ENCODE measurements around the gene ITPK1. TPM values are rescaled to one million over a fixed set of nuclear protein-coding genes. Genes with fewer than 3 reads are reported as not detected.

ITPK1 gene
- total and polyA plus RNA-seq, 10 of the 15 experiments (the other 5 are each of a cell fraction or from before 2014, with no cell fraction given): 1.3 to 73.2 (median 27.0) TPM

- no peak overlapping the region for H3K9ac ChIP-seq (ENCODE audit: control insufficient read depth, insufficient read depth, low read length)
- intact Hi-C loops (cut with micrococcal nuclease; ENCODE audit: unreplicated experiment) (no loop called here), in situ Hi-C loops (cut with MboI) (no loop called here)
- DNase-seq (ENCODE audit: low read depth, low spot score) (no peak), FAIRE-seq (no peak), ATAC-seq (no peak)
- H3K4me3 ChIP-seq: no peak overlapping the region
- no peak overlapping the region for H3K27ac ChIP-seq (ENCODE audit: control insufficient read depth, insufficient read depth)
- no peak for TF ChIP-seq ZBTB33 (IDR thresholded peaks at IDR 0.05)
- TF ChIP-seq ZZZ3 (IDR thresholded peaks at IDR 0.05; ENCODE audit: control insufficient read depth, insufficient read length, low read depth): no peak
- TF ChIP-seq SMC3 (IDR thresholded peaks at IDR 0.05; ENCODE audit: borderline replicate concordance, low read length): no peak
- TF ChIP-seq CREM (IDR thresholded peaks at IDR 0.05; ENCODE audit: low read depth): no peak
- no peak overlapping the region for H2AFZ ChIP-seq (ENCODE audit: control insufficient read depth, low read depth, low read length)
- H3K4me1 ChIP-seq (ENCODE audit: control insufficient read depth, insufficient read depth, low read length): no peaks in the 10 kb centered on the region
- H3K36me3 ChIP-seq (ENCODE audit: control insufficient read depth in 2 of 2, insufficient read depth in 2 of 2, low read length in 1 of 2): no peaks in the 10 kb centered on the region; a peak in 1 of 4 replicates
- RAD21 ChIA-PET (ENCODE audit: unreplicated experiment): interaction anchor here (1.3 to 12.3 kb wide), 2 partner anchors 29 to 191 kb away, joined by 3 to 163 read pairs; partner anchors contain the start of gene ITPK1
- CTCF ChIA-PET: interaction anchor here (1.4 to 6.4 kb wide), 3 partner anchors 17 to 29 kb away, joined by 6 to 91 read pairs (median 8); no protein-coding TSS in a partner anchor
- POLR2A ChIA-PET: no interaction called here
- H3K79me2 ChIP-seq (ENCODE audit: control insufficient read depth, insufficient read depth, low read length): no peaks in the 10 kb centered on the region
- no TSS peak for BruUV-seq (replicated peaks)
- no peaks in the 10 kb centered on the region for H3K27me3 ChIP-seq (replicated peaks in 1 of 2; ENCODE audit: control insufficient read depth in 2 of 2, insufficient read depth in 2 of 2, low read length in 1 of 2)
- no peaks in the 10 kb centered on the region for H3K9me3 ChIP-seq (replicated peaks; ENCODE audit: control insufficient read depth, insufficient read depth, low read length)
- no peak overlapping the region for H3K4me2 ChIP-seq (ENCODE audit: control insufficient read depth, insufficient read depth)
- no peaks in the 10 kb centered on the region for H4K20me1 ChIP-seq (ENCODE audit: control insufficient read depth, insufficient read depth)
- SMC1A ChIA-PET (ENCODE audit: uncharacterized antibody, unreplicated experiment): interaction anchor here (0.8 to 2.1 kb wide), 2 partner anchors 11 to 30 kb away, joined by 4 to 13 read pairs; no protein-coding TSS in a partner anchor
- WGBS (ENCODE audit: insufficient coverage, insufficient replicate concordance, low lambda C conversion rate, missing lambda C conversion rate): 54% methylated on average over 13 of the region's 13 CpGs
Observed at GRCh38 chr14:93142854-93143652, 27.3 kb upstream of the ITPK1 start.

Measured in GM12878 (cell line).